Measurements from ENCODE around the gene USP46. TPM values are rescaled to one million over a fixed set of nuclear protein-coding genes. Genes with fewer than 3 reads are reported as not detected.

USP46 gene
- total and polyA plus RNA-seq, 2 of the 8 experiments (the other 6 are each of a cell fraction or from before 2014, with no cell fraction given), result 10.6 to 62.4 TPM

- no peaks in the 10 kb centered on the region for H3K27me3 ChIP-seq (replicated peaks in 1 of 4; ENCODE audit: control insufficient read depth in 3 of 4, extremely low read depth in 1 of 4, insufficient read depth in 3 of 4, low read length in 3 of 4)
- H2BK20ac ChIP-seq (ENCODE audit: low read length), result no peak overlapping the region
- H3K4me3 ChIP-seq (ENCODE audit: extremely low read depth in 1 of 4, insufficient read depth in 2 of 4, low read depth in 3 of 4, low read length in 4 of 4), result no peak overlapping the region
- no peaks in the 10 kb centered on the region for H3K4me1 ChIP-seq (replicated peaks in 1 of 4; ENCODE audit: control insufficient read depth in 3 of 4, insufficient read depth in 4 of 4, low read length in 3 of 4)
- FAIRE-seq (no peak), DNase-seq (ENCODE audit: low read depth in 1 of 2, low spot score in 2 of 2) (no peak)
- H3K9ac ChIP-seq (replicated peaks in 1 of 4; ENCODE audit: extremely low read depth in 1 of 4, low read depth in 3 of 4, low read length in 3 of 4), result no peak overlapping the region
- no peak overlapping the region for H2AK5ac ChIP-seq (ENCODE audit: low read depth, low read length)
- no peak overlapping the region for H4K91ac ChIP-seq (replicated peaks; ENCODE audit: insufficient read length, low read length)
- no peak overlapping the region for H3K18ac ChIP-seq (ENCODE audit: extremely low read depth, low read length)
- WGBS, 2 experiments (ENCODE audit: extremely low coverage in 1 of 2, insufficient coverage in 1 of 2, insufficient read length in 1 of 2, insufficient replicate concordance in 2 of 2, low coverage in 1 of 2, low lambda C conversion rate in 2 of 2, missing lambda C conversion rate in 1 of 2), result 100% methylated on average over 1 of the region's 1 CpG; no CpG with 5 or more reads in 1 of the 2 experiments
- H3K23me2 ChIP-seq (ENCODE audit: low read depth, low read length), result no peaks in the 10 kb centered on the region
- no peak overlapping the region for H2BK15ac ChIP-seq (ENCODE audit: low read length)
- no peak overlapping the region for H3K4me2 ChIP-seq (ENCODE audit: insufficient read depth in 1 of 2, low read depth in 2 of 2, low read length in 2 of 2)
- H3K56ac ChIP-seq (replicated peaks; ENCODE audit: insufficient read length, low read depth, low read length), result no peak overlapping the region
- H3K9me3 ChIP-seq (ENCODE audit: insufficient read depth in 2 of 2, low read depth in 1 of 2, low read length in 1 of 2), result no peaks in the 10 kb centered on the region
- no peaks in the 10 kb centered on the region for H3K36me3 ChIP-seq (ENCODE audit: control insufficient read depth in 2 of 4, insufficient read depth in 4 of 4, low read length in 3 of 4)
- no peak overlapping the region for H2BK120ac ChIP-seq (replicated peaks; ENCODE audit: low read depth, low read length)
- CTCF ChIA-PET (ENCODE audit: partially characterized antibody), result interaction anchor here (2.0 kb wide), 1 partner anchor 30 kb away, joined by 8 read pairs; no protein-coding TSS in a partner anchor
- H3K23ac ChIP-seq (ENCODE audit: insufficient read length), result no peak overlapping the region
- no peak overlapping the region for H3K4ac ChIP-seq (replicated peaks; ENCODE audit: insufficient read length, low read depth, low read length)
- no peaks in the 10 kb centered on the region for H3K79me2 ChIP-seq (ENCODE audit: control insufficient read depth in 1 of 2, insufficient read depth in 2 of 2, low read length in 2 of 2)
- POLR2A ChIA-PET (ENCODE audit: partially characterized antibody), result no interaction called here
- no peak overlapping the region for H2BK5ac ChIP-seq (ENCODE audit: low read depth, low read length)
- H2AFZ ChIP-seq (ENCODE audit: low read length), result no peak overlapping the region
- H3K14ac ChIP-seq (ENCODE audit: insufficient read length), result no peak overlapping the region
- H4K8ac ChIP-seq (ENCODE audit: extremely low read depth, insufficient read depth, low read length), result no peak overlapping the region
- no peak overlapping the region for H2BK12ac ChIP-seq (ENCODE audit: low read depth, low read length)
- no peaks in the 10 kb centered on the region for H3K79me1 ChIP-seq (ENCODE audit: low read depth, low read length)
- no peak overlapping the region for H4K5ac ChIP-seq (ENCODE audit: insufficient read length, low read depth, low read length)
- no peaks in the 10 kb centered on the region for H4K20me1 ChIP-seq (replicated peaks in 1 of 2; ENCODE audit: control insufficient read depth in 1 of 2, insufficient read depth in 2 of 2, low read length in 2 of 2)
- H3K27ac ChIP-seq (ENCODE audit: low read depth, low read length), result no peak overlapping the region
- TF ChIP-seq TCF12 (IDR thresholded peaks at IDR 0.05; ENCODE audit: low read depth, low read length) (no peak), GTF2F1 (IDR thresholded peaks at IDR 0.05; ENCODE audit: borderline replicate concordance, low read depth, low read length) (no peak), TAF1 (IDR thresholded peaks at IDR 0.05; ENCODE audit: low read depth, low read length) (no peak), KDM1A (IDR thresholded peaks at IDR 0.05; ENCODE audit: borderline replicate concordance, low read length) (no peak), KDM5A (IDR thresholded peaks at IDR 0.05; ENCODE audit: low read length) (no peak), BRCA1 (IDR thresholded peaks at IDR 0.05; ENCODE audit: low read depth, low read length) (no peak), KDM4A (IDR thresholded peaks at IDR 0.05; ENCODE audit: low read depth, low read length, severe bottlenecking) (no peak), HDAC2 (IDR thresholded peaks at IDR 0.05; ENCODE audit: borderline replicate concordance in 1 of 2, low read depth in 2 of 2, low read length in 2 of 2) (no peak), ZNF274 (IDR thresholded peaks at IDR 0.05; ENCODE audit: borderline replicate concordance, extremely low read depth, low read length) (no peak), CHD1 (IDR thresholded peaks at IDR 0.05; ENCODE audit: low read depth, low read length) (no peak), CBX8 (IDR thresholded peaks at IDR 0.05; ENCODE audit: borderline replicate concordance, low read depth, low read length) (no peak), EGR1 (IDR thresholded peaks at IDR 0.05; ENCODE audit: borderline replicate concordance, low read depth, low read length) (no peak), FOSL1 (IDR thresholded peaks at IDR 0.05; ENCODE audit: insufficient read depth, low read depth, low read length) (no peak), SP4 (IDR thresholded peaks at IDR 0.05; ENCODE audit: low read length) (no peak), MAFK (IDR thresholded peaks at IDR 0.05; ENCODE audit: low read depth, low read length) (no peak), CEBPB (IDR thresholded peaks at IDR 0.05; ENCODE audit: low read depth, low read length) (no peak)
Measured at GRCh38 chr4:52575406-52575805, 83.7 kb downstream of the USP46 start.
